ENCODE data around the gene SLC6A12.
"Not testable (repeated sequence)": the region's sequence is repeated elsewhere in the genome, so short reads cannot be mapped to it uniquely, and the experiment has no call there.

Gene SLC6A12

DNA sequence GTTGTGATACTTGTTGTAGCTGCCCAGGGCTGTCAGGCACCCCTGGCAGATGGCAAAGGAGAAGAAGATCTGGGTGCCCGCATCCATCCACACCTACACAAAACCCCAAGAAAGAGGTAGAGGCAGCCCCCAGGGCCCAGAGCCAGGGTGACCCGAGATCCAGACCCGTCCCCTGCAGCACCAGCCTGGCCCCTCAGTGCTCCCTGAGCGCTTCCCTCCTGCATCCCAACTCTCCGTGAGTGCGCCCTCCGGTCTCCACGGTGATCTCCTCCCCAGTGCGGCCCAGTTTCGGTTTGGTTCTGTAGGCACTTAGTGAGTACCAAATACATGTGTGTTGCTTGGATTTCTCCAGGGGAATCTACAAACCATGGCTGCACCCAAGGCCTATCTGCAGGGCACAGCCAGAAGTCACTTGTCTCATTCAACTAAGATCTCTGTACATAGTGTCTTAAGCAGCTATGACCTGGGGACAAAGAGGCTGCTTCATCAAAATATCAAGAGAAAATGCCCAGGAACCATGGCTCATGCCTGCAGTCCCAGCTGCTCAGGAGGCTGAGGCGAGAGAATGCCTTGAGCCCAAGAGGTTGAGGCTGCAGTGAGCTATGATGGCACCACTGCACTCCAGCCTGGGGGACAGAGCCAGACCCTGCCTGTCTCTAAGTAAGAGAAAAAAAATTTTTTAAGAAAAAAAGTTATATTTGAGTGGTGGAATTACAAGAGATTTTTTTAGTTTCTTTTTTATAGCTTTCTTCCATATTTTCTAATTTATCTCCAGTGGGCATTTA is 15.9 kb downstream of the SLC6A12 start:
- DNase-seq (ENCODE audit: low read depth): no peak

DNA sequence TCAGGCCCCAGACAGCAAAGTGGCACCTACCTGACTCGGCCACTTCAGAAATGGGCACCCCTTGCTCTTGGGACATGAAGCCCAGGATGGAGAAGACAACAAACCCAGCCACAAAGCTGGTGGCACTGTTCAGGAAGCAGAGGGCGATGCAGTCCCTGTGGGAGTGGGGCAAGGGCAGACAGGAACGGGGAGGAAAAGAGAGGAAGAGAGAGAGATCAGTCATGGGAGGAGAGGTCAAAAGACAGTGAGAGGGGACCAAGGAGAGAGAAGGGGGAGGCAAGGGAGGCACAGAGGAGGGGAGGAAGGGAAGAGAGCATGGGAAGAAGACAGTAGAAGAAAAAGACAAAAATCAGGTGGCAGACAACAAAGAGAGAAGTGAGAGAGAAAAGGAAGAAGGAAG is 16.6 kb downstream of the SLC6A12 start:
- DNase-seq (ENCODE audit: low read depth): no peak

DNA sequence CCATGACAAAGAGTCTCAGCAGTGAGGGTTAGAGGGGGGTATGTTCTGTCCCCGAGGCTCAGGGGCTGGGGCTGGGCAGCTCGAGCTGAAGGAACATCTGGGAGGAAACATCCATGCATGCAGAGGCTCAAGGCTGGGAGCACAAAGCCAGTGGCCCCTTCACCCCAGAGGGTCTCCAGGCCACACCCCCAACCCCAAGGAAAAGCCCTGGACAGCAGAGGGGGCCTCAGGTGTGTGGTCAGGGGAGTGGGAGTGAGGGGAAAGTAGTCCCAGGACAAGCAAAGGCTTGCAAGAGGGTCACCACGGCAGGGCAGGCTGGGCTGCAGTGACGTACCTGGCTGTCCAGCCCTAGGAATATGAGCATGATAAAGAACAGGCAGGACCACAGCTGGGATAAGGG is 17.5 kb downstream of the SLC6A12 start:
- no peak for DNase-seq (ENCODE audit: low read depth)

DNA sequence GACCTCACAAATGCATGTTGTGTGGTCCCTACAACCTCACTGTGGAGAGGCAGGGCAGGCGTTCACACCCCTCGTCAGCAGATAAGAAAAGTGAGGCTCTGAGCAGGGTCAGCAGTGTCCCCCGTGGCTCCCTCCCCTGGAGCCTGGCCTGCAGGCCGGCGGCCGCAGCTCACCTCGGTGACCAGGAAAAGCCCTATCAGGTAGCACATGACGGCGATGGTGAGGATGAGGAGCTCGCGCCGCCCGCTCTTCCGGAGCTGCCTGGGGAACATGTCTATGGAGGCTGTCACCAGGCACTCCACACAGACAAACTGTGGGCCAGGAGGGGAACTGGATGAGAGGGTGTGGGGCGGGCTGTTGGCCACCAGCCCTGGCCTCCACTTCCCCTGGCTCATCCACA is 18.0 kb downstream of the SLC6A12 start:
- no peak for DNase-seq (ENCODE audit: low read depth)

DNA sequence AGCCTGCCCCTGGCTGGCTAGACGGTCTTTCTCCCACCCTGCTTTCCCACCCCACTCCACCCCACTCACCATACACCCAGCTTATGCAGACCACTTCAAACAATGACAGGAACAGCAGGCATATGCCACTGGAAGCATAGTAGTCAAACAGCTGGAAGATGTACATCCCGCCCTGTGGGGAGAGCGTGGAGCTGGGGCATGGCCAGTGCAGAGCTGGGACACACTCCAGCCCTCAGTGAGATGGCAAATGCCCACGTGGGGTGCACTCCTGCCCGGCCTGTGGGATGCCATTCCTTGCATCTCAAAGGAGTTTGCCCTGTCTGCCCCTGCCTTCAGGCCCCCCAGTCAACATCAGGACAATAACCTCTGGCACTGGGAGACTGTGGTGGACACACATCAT is 18.8 kb downstream of the SLC6A12 start:
- no peak for DNase-seq (ENCODE audit: low read depth)

DNA sequence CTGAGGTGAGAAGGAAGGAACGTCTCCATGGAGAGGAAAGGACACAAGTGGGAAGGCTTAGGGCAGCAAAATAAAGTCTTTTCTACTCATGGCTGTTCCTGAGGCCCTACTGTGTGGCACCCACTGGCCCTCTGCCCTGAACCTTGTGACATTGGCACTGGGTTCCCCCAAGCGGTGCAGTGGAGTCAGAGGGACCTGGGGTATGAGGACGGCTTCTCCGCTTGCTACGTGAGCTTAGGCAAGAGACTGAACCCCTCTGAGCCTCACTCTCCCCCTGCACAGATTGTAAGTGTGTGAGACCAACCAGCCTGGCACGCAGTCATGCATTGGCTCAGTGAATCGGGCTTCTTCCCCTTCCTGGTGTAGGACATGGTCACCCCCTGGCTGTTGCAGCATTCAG is 19.7 kb downstream of the SLC6A12 start:
- no peak for DNase-seq (ENCODE audit: low read depth)

DNA sequence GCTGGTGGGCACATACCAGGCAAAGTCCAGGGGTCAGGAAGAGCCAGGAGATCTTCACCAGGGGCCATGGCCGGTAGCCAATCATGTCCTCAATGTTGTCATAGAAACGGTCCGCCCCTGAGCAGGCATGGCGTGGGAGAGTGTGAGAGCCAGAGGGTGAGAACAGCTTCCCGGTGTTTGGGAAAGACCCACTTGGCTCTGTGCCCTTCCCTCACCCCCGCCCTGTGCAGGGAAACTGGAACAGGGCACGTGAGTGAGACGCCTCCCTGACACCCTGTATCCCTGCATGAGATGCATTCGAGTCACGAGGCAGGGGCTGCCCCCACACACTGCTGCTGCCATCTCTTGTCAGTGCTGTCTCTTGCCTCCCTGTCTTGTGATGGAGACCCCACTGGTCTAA is 20.7 kb downstream of the SLC6A12 start:
- DNase-seq (ENCODE audit: low read depth): no peak

DNA sequence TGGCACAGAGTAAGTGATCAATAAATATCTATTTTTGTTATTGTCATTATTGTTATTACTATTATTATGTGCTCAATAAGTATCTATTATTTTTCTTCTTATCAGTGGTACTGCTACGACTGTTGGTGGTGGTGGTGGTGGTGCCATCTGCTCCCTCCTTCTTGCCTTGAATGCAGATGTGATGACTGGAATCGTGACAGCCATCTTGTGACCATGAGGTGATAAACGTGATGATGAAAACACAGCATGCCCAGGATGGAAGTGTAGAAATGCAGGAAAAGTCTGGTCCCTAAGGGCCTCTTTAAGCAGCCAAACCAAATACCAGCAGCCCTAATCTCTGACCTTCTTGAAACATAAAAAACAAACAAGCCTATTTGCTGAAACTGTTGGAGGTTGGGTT is 22.4 kb downstream of the SLC6A12 start:
- DNase-seq (ENCODE audit: low read depth): no peak

DNA sequence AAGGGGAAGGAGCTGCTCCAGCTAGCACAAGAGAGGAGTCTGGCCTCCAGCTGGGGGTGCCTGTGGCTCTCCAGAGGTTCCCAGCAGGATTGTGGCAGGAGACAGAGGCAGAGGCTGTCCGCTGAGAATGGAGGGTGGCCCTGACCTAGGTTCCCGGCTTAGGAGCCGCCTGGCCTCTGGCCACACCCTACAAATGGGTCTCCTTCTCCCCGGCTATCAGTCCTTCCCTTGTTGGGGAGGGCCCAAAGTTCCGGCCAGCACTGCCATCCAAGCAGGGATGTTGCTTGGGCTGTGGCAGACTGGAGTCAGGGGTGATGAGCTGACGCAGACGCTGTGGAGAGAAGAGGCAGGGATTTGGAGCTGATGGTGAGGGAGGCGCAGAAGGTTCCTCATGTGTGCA is 23.1 kb downstream of the SLC6A12 start:
- no peak for DNase-seq (ENCODE audit: low read depth)

DNA sequence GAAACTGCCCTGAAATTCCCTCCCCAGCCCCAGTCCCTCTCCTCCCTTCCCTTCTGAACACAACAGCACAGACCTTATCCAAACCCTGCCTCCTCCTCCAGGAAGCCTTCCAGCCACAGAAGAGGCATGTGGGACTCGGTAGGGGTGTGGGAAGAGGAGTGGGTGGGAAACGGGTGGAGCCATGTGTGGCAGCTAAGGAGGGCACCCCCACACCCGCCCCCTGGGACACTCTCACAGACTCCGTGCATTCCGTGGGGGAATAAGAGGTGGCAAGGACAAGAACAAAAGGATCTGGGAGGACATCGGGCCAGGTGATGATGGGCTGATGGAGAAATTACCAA is 24.4 kb downstream of the SLC6A12 start:
- no peak for DNase-seq (ENCODE audit: low read depth)

DNA sequence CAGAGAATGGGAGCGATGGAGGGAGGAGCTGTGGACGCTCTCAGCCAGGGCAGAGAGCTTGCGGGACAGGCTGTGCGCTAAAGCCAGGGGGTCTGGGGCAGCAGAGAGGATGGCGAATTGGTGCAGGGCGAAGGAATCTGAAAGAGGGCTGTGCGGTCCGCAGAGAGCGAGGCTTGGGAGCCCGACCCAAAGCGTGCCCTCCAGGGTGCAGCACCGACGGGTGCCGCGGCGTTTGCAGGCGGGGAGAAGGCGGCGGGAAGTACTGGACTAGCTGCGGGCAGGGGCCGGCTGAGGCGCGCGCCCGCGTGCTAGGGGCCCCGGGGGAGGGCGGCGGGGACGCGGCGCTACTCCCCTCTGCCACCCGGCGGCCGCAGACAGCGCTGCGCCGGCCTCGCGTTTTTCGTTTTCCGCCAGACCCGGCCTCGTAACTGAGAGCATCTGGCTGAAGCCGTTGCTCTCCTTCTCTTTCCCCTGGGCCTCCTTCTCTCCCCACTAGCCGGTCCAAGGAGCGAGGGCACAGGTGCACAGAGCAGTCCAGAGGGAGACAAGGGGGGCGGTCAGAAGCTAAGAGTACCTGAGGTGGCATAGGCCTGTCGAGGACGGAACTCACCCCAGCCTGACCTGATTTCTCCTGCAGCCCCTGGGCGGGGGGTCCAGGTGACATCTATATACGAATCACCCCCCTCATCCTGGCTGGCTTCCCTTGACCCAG is 24.9 kb downstream of the SLC6A12 start:
- peak; percentile 51 for DNase-seq (ENCODE audit: low read depth)

DNA sequence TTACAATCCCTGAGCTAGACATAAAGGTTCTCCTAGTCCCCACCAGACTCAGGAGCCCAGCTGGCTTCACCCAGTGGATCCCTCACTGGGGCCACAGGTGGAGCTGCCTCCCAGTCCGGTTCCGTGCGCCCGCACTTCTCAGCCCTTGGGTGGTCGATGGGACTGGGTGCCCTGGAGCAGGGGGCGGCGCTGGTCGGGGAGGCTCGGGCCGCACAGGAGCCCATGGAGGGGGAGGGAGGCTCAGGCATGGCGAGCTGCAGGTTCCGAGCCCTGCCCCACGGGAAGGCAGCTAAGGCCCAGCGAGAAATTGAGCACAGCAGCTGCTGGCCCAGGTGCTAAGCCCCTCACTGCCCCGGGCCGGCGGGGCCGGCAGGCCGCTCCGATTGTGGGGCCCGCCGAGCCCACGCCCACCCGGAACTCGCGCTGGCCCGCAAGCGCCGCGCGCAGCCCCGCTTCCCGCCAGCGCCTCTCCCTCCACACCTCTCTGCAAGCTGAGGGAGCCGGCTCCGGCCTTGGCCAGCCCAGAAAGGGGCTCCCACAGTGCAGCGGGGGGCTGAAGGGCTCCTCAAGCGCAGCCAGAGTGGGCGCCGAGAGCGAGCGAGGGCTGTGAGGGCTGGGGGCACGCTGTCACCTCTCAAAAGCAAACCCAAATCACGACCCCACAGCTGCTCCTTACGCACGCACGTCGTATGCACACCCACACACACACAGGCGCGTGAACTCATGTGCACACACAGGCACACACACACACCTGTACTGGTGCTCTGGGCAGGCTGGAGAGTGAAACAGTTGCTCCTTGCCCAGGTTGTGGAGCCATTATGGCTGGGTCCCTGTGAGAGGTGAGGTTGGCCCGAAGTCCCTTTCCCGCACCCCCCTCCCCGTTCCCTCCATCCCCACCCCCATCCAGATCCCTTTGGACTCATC is 25.7 kb downstream of the SLC6A12 start:
- not testable (repeated sequence) for DNase-seq (ENCODE audit: low read depth)

DNA sequence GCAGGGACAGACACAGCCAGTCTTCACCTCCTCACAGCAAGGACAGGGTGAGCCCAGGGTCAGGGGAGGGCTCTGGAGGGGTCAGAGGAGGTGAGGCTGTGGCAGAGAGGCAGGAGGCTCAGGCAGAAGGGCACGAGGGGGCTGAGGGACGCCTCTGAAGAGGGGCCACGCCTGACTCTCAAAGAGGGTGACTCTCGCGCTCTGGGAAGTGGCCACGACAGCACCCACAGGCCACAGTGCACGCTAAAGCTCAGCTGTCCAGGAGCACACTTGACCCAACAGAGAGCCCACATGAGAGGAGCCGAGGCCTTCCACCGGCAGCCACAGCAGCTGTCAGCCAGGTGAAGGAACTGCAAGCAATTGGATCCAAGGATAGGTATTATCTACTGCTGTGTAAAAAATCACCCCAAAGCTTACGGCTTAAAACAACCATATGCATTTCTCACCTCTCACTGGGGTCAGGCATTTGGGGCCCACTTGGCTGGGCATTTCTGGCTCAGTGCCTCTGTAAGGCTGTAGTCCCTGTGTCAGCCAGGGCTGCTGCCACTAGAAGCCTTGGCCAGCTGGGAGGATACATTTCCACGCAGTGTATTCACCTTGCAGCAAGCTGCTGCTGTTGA is 27.8 kb downstream of the SLC6A12 start:
- no peak for DNase-seq (ENCODE audit: low read depth)

DNA sequence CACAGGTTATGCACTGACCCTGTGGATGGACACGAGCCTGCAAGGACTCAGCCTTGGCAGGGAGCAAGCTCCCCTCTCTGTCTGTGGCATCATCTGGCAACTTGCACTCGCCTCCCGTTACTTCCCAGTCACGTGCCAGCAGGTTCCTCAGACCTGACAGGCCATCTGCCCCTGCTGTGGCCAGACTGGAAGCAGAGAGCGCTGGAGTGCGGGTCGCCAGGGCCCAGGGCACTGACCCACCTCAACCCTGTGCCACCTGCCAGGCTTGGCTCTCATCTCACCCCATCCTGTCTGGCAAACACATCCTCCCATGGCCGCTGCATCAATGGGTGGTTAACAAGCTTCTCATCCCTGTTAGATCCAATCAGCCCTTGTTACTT is 28.4 kb downstream of the SLC6A12 start:
- no peak for DNase-seq (ENCODE audit: low read depth)

DNA sequence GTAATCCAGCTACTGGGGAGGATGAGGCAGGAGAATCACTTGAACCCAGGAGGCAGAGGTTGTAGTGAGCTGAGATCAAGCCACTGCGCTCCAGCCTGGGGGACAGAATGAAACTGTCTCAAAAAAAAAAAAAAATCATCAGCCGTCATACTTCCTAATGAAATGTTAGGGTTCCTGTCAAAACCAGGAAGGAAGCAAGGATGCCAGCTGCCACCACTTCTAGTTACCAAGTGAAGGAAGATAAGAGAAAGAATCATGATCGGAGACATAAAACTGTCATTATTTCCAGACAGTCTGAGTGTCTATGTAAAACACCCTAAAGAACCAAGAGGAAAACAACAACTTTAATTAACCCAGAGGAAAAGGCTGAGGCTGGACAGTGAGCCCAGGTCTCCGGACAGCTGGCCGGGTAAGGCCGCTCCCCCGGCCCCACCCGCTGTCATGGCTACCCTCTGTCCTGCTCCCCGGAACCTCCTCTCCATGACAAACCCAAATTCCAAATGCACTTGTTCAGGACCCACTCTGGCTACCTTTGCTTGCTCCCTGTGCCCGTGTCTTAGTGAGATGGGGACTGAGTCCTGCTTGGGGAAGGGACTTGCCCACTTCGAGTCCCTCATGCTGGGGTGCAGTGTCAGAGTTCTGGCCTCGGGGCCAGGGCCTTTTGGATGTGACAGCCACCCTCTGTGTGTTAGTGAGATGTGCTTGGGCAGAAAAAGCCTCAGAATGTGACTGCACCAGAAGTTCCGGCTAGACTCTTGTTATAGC is 29.0 kb downstream of the SLC6A12 start:
- DNase-seq (ENCODE audit: low read depth): no peak

DNA sequence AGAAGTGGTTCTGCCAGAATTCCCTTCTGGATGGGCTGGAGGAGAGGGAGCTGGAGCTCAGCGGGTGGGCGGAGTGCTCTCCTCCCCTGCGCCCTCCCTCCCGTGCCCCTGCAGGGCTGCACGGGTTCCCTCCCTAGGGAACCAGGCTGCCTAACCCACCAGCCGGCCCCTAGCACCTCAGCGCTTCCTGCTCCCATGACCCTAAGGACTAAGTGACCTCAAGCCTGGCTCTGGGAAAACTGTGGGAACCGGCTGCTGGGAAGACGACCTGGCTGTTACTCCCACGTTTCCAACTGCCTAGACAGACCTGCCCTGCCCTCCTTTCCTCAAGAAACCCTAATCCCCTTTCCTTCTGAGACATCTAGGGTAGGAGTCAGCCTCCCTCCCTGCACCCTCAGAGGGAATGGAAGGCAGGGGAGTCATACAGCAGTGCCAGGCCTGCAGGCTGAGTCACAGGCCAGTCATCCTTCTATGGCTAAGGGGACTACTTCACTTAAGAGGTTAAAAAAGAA is 31.5 kb downstream of the SLC6A12 start:
- DNase-seq (ENCODE audit: low read depth): peak; percentile 77

DNA sequence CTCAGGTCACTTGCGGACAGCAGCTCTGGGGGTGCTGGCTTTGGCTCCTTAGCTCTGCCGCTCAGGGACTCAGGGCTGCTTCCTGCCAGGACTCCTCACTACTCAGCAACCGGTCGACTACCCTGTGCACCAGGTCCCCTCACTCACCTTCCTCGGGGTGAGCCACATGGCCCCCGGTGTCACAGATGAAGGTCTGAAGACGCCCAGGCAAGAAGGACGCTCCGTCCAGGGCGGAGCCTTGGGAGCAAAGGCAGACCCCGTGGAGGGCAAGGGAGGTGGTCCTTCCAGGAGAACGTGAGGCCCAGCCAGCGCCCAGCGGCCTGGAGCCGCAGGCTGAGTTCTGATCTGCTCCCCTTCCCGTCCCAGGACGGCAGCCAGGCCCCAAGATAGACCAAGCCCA is 32.0 kb downstream of the SLC6A12 start:
- DNase-seq (ENCODE audit: low read depth): no peak

DNA sequence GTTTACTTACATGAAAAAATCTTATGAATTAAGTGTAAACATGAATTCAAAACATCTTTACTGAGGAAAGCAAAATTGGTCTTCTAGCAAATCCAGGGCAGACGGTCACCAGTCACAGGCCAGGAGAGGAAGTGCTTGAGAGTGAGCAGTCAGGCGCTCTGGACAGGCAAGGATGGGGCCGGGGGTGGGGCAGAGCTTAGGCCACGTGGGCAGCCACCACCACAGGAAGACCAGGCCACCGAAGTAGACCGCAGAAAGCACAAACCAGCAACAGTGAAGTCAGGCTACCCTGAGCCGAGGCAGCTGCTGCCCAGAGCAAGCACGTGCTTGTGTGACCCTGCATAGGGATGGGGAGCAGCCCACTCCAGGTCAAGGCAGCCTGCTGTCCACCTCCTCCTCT is 33.5 kb downstream of the SLC6A12 start:
- peak; percentile 27 for DNase-seq (ENCODE audit: low read depth)

DNA sequence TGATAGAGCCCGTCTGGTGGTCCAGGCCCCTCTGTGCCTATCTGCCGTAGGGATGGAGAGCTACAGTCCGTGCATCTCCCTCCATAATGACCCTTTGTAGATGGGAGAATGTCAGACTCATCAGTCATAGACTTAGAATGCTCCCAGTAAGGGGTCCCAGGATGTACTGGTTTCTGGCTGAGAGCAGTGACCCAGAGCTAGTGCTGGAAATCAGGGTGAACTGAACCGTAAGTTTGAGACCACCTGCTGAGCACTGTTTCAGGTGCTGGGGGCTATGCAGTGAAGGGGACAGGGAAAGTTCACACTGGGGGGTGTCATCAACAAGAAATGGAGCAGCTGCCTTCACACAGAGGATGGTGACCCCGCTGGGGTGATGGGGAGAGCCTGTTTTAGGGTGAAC is 34.1 kb downstream of the SLC6A12 start:
- no peak for DNase-seq (ENCODE audit: low read depth)

DNA sequence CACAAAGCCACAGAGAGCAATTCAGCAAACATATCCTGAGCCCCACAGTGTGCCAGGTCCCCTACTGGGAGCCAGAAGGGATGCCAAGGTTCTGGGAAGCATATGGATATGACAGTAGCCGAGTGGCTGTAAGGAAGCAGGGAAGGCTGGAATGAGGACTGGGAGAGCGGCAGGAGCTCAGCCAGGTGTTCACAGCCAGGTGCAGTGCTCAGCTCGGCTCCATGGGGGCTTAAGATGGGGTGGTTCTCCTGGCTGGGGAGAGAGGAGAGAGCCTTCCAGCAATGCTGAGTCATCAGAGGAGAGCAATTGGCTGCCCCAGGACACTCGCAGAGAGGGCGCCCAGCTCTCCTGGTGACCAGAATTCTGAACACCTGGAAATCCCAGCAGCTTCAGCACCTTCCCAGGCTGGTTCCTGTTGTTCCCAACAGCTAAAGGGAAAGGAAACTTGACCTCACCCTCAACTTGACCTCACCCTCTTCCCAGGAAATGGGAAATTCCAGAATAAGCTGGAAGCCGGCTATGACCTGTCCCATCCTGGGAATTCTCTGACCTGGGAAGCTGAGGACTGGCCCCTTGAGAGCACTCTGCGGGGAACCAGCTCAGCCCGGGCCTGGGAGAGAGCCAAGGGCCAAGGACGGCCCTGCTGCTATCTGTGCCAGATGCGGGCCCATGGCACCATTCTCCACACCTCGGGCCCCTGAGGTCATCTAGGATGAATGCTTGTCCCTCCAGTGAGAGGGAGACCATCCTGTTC is 34.6 kb downstream of the SLC6A12 start:
- DNase-seq (ENCODE audit: low read depth): no peak

DNA sequence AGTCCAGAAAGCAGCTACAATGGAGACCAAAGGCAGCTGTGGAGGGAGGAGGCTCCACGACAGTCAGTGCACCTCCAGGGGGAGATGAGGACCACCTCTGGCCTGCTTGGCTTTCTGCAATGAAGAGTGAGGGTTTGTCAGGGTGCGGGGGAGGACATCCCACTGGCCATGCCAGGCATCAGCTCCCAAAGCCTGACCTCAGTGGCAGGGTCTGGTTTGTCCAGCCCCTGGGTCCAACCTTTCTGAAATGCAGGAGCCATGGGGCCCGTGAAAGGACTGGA is 35.2 kb downstream of the SLC6A12 start:
- no peak for DNase-seq (ENCODE audit: low read depth)

Measured in EH (cell line).